Testis (tissue), 3 donors: ENCODE measurements around the gene MAN2A2. TPM values are rescaled to one million over a fixed set of nuclear protein-coding genes. Genes with fewer than 3 reads are reported as not detected.

ENCODE experiments used
- DNase-seq: peaks from one replicate; pipeline ENCODE4 v3.0.0-alpha.2; 2019
- H3K27ac ChIP-seq, 2 donors: fragments of 200-600 bp; sonication (generic); one replicate each; pipeline ENCODE4 v1.5.1; 2019
- H3K27me3 ChIP-seq: fragments of 200-600 bp; sonication (generic); one replicate; pipeline ENCODE4 v1.5.1; 2019
- H3K36me3 ChIP-seq: fragments of 200-600 bp; sonication (generic); one replicate; pipeline ENCODE4 v1.5.1; 2017; ENCODE audit warnings: low read depth; ENCODE audit errors: missing control alignments
- H3K4me1 ChIP-seq: fragments of 200-600 bp; sonication (generic); one replicate; pipeline ENCODE4 v1.5.1; 2019
- H3K4me3 ChIP-seq, 2 donors: fragments of 200-600 bp; sonication (generic); one replicate each; pipeline ENCODE4 v1.5.1; 2017 to 2019
- H3K9me3 ChIP-seq: fragments of 200-600 bp; sonication (generic); one replicate; pipeline ENCODE4 v1.5.1; 2017
- POLR2A ChIP-seq: fragments of 450-650 bp; IDR thresholded peaks from one replicate; pipeline ENCODE4 v1.6.1; 2017; ENCODE audit warnings: antibody characterized with exemption, mild to moderate bottlenecking, moderate library complexity
- WGBS, 2 donors: methylation state at CpG; one replicate each; pipeline ENCODE4 v1.1.5; 2018; 5-methylcytosine and 5-hydroxymethylcytosine counted together
- intact Hi-C: fragments of 100-400 bp; cut with DNase I; formaldehyde crosslinking; loops from one replicate; pipeline ENCODE4 v1.15.1; 2023; ENCODE audit warnings: low total_unique reads
- polyA plus RNA-seq: library from polyadenylated mRNA; stranded (reverse); fragments of 350-450 nt; fragmentation: Illumina TruSeq; extraction: RNeasy Lipid Tissue Mini Kit (QIAGEN cat#74804); gene quantifications from one replicate; pipeline ENCODE4 v1.2.3, GENCODE V29; 2014; ENCODE audit warnings: low read depth, low replicate concordance; ENCODE audit not compliant: insufficient read depth
- total RNA-seq, 2 donors: library from RNA; depleted of rRNA; stranded (reverse); fragments of >200 nt; gene quantifications; one replicate each; pipeline ENCODE4 v1.2.3, GENCODE V29; 2016
- TF ChIP-seq, protein P1 (sequence below), 3 experiments: fragments of 450-650 bp in 2 of 3; fragments of 200-600 bp in 1 of 3; sonication (generic) in 1 of 3; IDR thresholded peaks; one replicate each; pipeline ENCODE4 v1.5.1; 2016 to 2019; ENCODE audit warnings: antibody characterized with exemption in 3 of 3, mild to moderate bottlenecking in 2 of 3, moderate library complexity in 1 of 3

Gene MAN2A2
- total and polyA plus RNA-seq, 3 donors from 2014 or later: 101 to 151 (median 128) TPM

DNA sequence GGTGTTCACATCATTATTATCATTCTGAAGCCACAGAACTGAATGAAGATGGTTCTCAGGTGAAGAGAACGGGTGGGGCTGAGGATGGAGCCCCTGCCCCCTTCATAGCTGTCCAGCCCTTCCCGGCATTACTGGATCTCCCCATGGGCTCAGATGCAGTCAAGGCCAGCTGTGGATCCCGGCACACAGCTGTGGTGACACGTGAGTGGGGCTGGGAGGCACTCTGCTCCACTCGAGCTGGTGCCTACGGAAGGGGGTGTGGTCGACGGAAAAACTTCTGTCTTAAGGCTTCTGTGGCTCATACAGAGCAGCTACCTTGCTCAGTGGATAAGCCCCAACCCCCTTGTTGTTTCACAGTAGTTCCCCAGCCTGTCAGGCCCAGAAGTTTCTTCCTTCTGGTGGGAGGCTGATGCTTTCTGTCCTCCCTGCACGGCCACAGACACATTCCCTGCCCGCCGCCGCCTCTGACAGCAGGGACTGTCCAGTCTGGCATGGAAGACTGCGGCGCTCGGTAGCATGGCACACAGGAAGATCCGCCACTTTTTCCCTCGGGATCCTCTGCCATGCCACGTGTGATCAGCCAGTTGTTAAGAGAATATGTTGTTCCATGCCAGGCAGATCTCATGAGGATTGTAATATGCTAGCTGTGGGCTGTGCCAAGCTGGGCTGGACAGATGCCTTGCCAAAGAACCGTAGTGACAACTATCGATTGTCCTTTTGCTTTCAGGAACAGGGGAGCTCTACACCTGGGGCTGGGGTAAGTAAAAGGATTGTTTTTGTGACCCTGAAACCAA is 57.4 kb downstream of the MAN2A2 start:
- WGBS, 2 donors: 84 to 86% methylated on average over 17 to 20 of the region's 20 CpGs
- DNase-seq: no peak
- Histone ChIP-seq H3K4me1 (peaks cover 14% of the 10 kb centered on the region), H3K9me3 (no peaks in the 10 kb centered on the region), H3K4me3 (no peak overlapping the region), H3K36me3 (no peaks in the 10 kb centered on the region), H3K27me3 (no peaks in the 10 kb centered on the region), H3K27ac (no peak overlapping the region)
- intact Hi-C loops: no loop called here
- TF ChIP-seq, protein P1, sequence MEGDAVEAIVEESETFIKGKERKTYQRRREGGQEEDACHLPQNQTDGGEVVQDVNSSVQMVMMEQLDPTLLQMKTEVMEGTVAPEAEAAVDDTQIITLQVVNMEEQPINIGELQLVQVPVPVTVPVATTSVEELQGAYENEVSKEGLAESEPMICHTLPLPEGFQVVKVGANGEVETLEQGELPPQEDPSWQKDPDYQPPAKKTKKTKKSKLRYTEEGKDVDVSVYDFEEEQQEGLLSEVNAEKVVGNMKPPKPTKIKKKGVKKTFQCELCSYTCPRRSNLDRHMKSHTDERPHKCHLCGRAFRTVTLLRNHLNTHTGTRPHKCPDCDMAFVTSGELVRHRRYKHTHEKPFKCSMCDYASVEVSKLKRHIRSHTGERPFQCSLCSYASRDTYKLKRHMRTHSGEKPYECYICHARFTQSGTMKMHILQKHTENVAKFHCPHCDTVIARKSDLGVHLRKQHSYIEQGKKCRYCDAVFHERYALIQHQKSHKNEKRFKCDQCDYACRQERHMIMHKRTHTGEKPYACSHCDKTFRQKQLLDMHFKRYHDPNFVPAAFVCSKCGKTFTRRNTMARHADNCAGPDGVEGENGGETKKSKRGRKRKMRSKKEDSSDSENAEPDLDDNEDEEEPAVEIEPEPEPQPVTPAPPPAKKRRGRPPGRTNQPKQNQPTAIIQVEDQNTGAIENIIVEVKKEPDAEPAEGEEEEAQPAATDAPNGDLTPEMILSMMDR (IDR thresholded peaks at IDR 0.05): no peak
- no peak for TF ChIP-seq POLR2A

DNA sequence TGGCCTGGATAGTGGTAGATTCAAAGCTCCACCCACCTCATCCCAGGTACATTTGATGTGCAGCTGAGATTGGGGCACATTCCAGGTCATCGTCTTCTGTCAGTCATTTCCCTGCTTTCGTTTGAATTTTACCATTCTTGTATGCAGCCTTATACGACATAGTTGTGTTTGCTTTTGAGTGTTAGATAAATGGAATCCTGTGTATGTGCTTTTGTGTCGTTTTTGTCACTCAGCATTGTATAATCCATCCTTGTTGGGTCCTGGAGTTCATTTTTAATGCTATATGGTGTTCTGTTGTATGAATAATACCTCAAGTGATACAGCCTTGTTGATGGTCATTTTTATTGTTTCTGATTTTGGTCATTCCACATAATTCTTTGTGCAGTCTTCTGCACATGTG is 58.9 kb downstream of the MAN2A2 start:
- peaks cover 7% of the 10 kb centered on the region for H3K4me1 ChIP-seq
- no peak for DNase-seq
- H3K27ac ChIP-seq: no peak overlapping the region
- intact Hi-C loops: no loop called here
- H3K36me3 ChIP-seq: no peaks in the 10 kb centered on the region
- H3K4me3 ChIP-seq: no peak overlapping the region
- no peaks in the 10 kb centered on the region for H3K27me3 ChIP-seq
- no peaks in the 10 kb centered on the region for H3K9me3 ChIP-seq
- 84 to 87% methylated on average over 4 of the region's 4 CpGs for WGBS, 2 donors
- TF ChIP-seq, protein P1 (IDR thresholded peaks at IDR 0.05): no peak
- TF ChIP-seq POLR2A: no peak

DNA sequence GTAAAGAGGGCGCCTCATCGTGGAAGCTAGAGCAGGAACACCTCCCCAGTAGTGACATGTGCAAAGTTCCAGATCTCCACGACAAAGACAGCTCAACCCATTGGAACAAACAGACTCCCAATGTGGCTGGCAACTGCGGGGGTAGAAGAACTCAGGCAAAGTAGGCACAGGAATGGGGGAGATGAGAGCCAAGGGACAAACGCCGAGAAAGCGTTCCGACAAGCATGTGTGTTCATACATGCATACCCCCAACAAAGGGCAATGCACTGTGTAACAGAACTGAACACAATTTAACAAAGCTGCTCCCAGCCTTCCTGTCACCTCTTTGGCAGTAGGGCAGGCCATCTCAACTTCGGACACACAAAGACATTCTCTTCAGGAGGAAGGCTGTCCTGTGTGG is 63.2 kb downstream of the MAN2A2 start:
- intact Hi-C loops: no loop called here
- H3K36me3 ChIP-seq: no peaks in the 10 kb centered on the region

DNA sequence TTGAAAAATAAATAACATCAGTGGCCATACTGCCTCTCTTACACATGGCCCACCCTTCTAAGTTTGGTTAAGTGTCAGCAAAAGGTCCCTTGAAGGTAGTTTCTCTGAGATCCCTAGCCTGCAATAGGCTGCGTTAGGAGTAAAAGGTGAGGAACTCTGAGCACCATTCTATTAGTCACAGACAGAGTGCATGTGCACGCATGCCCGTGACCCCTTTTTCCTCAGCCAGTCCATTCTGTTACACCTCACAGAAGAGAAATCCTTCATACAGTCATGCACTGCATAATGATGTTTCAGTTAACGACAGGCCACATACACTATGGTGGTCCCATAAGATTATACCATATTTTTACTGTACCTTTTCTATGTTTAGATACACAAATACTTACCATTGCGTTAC is 64.1 kb downstream of the MAN2A2 start:
- H3K4me3 ChIP-seq: no peak overlapping the region
- no peaks in the 10 kb centered on the region for H3K9me3 ChIP-seq
- no peak overlapping the region for H3K27ac ChIP-seq
- WGBS, 2 donors: 93 to 97% methylated on average over 5 of the region's 5 CpGs
- intact Hi-C loops: no loop called here
- no peaks in the 10 kb centered on the region for H3K4me1 ChIP-seq
- no peak for TF ChIP-seq POLR2A
- TF ChIP-seq, protein P1 (IDR thresholded peaks at IDR 0.05): no peak
- H3K36me3 ChIP-seq: no peaks in the 10 kb centered on the region
- DNase-seq: no peak
- H3K27me3 ChIP-seq: no peaks in the 10 kb centered on the region

More for the DNA sequence above, 63.2 kb downstream of the MAN2A2 start:
- Histone ChIP-seq H3K9me3 (no peaks in the 10 kb centered on the region), H3K27me3 (no peaks in the 10 kb centered on the region), H3K27ac (no peak overlapping the region), H3K4me3 (no peak overlapping the region), H3K4me1 (no peaks in the 10 kb centered on the region)
- DNase-seq: no peak
- TF ChIP-seq, protein P1 (IDR thresholded peaks at IDR 0.05): no peak
- no peak for TF ChIP-seq POLR2A
- 90 to 93% methylated on average over 9 of the region's 9 CpGs for WGBS, 2 donors

DNA sequence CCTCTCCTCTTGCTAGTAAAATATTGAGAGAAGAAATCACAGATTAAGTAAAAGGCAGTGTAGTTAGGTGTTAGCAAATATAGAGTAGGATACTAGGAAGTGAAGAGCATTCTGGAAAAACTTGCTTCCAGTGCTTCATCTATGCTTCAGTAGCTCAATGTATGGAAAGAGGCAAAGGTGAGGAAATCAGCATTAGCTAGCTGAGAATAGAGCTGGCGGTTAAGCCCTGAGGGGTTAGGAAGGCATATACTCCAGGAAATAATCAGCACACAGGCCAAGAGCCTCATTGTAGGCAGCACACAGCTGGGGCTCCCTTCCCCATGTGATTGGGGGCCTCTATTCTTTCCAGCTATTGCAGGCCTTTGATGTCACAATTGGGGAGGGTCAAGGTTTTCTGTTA is 65.3 kb downstream of the MAN2A2 start:
- H3K27me3 ChIP-seq: no peaks in the 10 kb centered on the region

More for the DNA sequence above, 65.3 kb downstream of the MAN2A2 start:
- WGBS, 2 donors: 84 to 91% methylated on average over 1 of the region's 1 CpG
- no peaks in the 10 kb centered on the region for H3K4me1 ChIP-seq
- no peaks in the 10 kb centered on the region for H3K9me3 ChIP-seq
- H3K27ac ChIP-seq: no peak overlapping the region
- no peak for DNase-seq
- H3K36me3 ChIP-seq: no peaks in the 10 kb centered on the region
- no peak for TF ChIP-seq POLR2A
- TF ChIP-seq, protein P1 (IDR thresholded peaks at IDR 0.05): no peak
- intact Hi-C loops: no loop called here
- H3K4me3 ChIP-seq: no peak overlapping the region
